ENCODE data around the gene N4BP2L1. TPM values are rescaled to one million over a fixed set of nuclear protein-coding genes. Genes with fewer than 3 reads are reported as not detected.

The N4BP2L1 gene
- total RNA-seq, 1 donor from 2014 or later: 10.2 TPM

DNA sequence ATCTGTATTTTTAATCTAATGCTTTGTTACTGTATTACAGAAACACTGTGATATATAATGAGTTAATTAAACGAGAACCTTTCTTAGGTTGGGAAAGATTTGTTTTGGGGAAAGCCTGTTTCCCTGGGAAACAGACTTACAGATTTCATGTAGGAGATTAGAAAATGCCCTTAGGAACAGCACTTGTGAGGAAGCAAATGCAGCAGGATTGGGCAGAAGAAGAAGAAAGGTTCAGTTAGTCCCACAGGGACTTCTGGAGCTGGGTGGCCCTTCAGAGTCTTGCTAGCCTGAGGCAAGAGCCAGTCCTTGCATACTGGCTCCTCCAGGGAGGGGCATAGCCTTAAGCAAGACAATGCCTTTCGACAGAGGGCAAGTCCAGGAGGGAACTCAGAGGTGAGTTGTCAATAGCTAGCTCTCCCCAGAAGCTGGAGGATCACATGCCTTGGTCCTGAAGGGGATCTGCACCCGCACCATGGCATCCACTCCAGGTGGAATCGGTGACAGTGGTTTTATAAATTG is 36.8 kb downstream of the N4BP2L1 start:
- H3K27me3 Mint-ChIP-seq (ENCODE audit: unreplicated experiment): no peaks in the 10 kb centered on the region
- DNase-seq (ENCODE audit: extremely low spot score, unreplicated experiment): no peak
- H3K36me3 Mint-ChIP-seq (ENCODE audit: unreplicated experiment): no peaks in the 10 kb centered on the region
- TF ChIP-seq, protein P1, sequence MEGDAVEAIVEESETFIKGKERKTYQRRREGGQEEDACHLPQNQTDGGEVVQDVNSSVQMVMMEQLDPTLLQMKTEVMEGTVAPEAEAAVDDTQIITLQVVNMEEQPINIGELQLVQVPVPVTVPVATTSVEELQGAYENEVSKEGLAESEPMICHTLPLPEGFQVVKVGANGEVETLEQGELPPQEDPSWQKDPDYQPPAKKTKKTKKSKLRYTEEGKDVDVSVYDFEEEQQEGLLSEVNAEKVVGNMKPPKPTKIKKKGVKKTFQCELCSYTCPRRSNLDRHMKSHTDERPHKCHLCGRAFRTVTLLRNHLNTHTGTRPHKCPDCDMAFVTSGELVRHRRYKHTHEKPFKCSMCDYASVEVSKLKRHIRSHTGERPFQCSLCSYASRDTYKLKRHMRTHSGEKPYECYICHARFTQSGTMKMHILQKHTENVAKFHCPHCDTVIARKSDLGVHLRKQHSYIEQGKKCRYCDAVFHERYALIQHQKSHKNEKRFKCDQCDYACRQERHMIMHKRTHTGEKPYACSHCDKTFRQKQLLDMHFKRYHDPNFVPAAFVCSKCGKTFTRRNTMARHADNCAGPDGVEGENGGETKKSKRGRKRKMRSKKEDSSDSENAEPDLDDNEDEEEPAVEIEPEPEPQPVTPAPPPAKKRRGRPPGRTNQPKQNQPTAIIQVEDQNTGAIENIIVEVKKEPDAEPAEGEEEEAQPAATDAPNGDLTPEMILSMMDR (IDR thresholded peaks at IDR 0.05): no peak
- no peak overlapping the region for H3K27ac Mint-ChIP-seq (ENCODE audit: unreplicated experiment)
- H3K4me3 Mint-ChIP-seq (ENCODE audit: unreplicated experiment): no peak overlapping the region
- H3K9me3 Mint-ChIP-seq (ENCODE audit: unreplicated experiment): no peaks in the 10 kb centered on the region
- no peaks in the 10 kb centered on the region for H3K4me1 Mint-ChIP-seq (ENCODE audit: unreplicated experiment)

DNA sequence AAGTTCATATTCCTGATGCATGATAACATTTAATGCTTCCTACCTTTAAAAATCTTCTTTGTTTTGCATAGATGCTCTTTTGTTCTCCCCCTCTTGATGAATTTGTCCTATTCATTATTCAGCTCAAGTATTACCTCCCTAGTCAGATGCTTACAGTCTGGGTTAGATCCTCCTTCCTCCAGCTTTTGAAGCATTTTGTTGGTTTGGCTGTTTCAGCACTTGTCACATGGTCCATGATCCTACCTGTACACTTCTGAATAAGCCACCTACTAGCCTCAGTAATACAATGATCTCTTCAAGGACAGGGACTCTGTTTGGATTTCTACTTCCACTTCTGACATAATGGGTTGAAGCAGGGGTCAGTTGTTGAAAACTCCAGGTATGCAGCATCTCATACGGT is 37.4 kb downstream of the N4BP2L1 start:
- no peak for DNase-seq (ENCODE audit: extremely low spot score, unreplicated experiment)
- no peak overlapping the region for H3K4me3 Mint-ChIP-seq (ENCODE audit: unreplicated experiment)
- no peaks in the 10 kb centered on the region for H3K36me3 Mint-ChIP-seq (ENCODE audit: unreplicated experiment)
- TF ChIP-seq, protein P1 (IDR thresholded peaks at IDR 0.05): no peak
- no peak overlapping the region for H3K27ac Mint-ChIP-seq (ENCODE audit: unreplicated experiment)
- no peaks in the 10 kb centered on the region for H3K9me3 Mint-ChIP-seq (ENCODE audit: unreplicated experiment)
- H3K27me3 Mint-ChIP-seq (ENCODE audit: unreplicated experiment): no peaks in the 10 kb centered on the region
- H3K4me1 Mint-ChIP-seq (ENCODE audit: unreplicated experiment): no peaks in the 10 kb centered on the region

- Mint-ChIP-seq H3K4me1 (ENCODE audit: unreplicated experiment) (no peaks in the 10 kb centered on the region), H3K36me3 (ENCODE audit: unreplicated experiment) (no peaks in the 10 kb centered on the region), H3K27ac (ENCODE audit: unreplicated experiment) (no peak overlapping the region), H3K9me3 (ENCODE audit: unreplicated experiment) (no peaks in the 10 kb centered on the region), H3K4me3 (ENCODE audit: unreplicated experiment) (no peak overlapping the region), H3K27me3 (ENCODE audit: unreplicated experiment) (no peaks in the 10 kb centered on the region)
- TF ChIP-seq, protein P1 (IDR thresholded peaks at IDR 0.05): no peak
- DNase-seq (ENCODE audit: extremely low spot score, unreplicated experiment): no peak
Observed at GRCh38 chr13:32390048-32390447, 37.9 kb downstream of the N4BP2L1 start.

GRCh38 chr13:32385410-32385809 is 42.5 kb downstream of the N4BP2L1 start:
- H3K9me3 Mint-ChIP-seq (ENCODE audit: unreplicated experiment): no peaks in the 10 kb centered on the region
- TF ChIP-seq, protein P1 (IDR thresholded peaks at IDR 0.05): no peak
- H3K4me1 Mint-ChIP-seq (ENCODE audit: unreplicated experiment): no peaks in the 10 kb centered on the region
- no peak for DNase-seq (ENCODE audit: extremely low spot score, unreplicated experiment)
- no peaks in the 10 kb centered on the region for H3K36me3 Mint-ChIP-seq (ENCODE audit: unreplicated experiment)
- H3K27ac Mint-ChIP-seq (ENCODE audit: unreplicated experiment): no peak overlapping the region
- no peak overlapping the region for H3K4me3 Mint-ChIP-seq (ENCODE audit: unreplicated experiment)
- no peaks in the 10 kb centered on the region for H3K27me3 Mint-ChIP-seq (ENCODE audit: unreplicated experiment)

DNA sequence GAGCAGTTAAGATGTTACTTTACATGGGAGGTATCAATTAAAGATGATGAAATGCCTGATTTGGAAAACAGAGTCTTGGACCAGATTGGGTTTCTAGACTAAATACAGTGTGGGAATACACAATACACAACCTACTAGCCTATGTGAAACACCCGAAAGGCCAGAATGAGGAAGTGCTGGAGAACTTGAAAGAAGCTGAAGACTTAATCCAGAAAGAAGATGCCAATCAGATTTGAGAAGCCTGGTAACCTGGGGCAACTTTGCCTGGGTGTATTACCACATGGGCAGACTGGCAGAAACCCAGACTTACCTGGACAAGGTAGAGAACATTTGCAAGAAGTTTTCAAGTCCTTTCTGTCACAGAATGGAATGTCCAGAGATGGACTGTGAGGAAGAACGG is 43.2 kb downstream of the N4BP2L1 start:
- TF ChIP-seq, protein P1 (IDR thresholded peaks at IDR 0.05): no peak
- Mint-ChIP-seq H3K4me1 (ENCODE audit: unreplicated experiment) (no peaks in the 10 kb centered on the region), H3K27me3 (ENCODE audit: unreplicated experiment) (no peaks in the 10 kb centered on the region), H3K36me3 (ENCODE audit: unreplicated experiment) (no peaks in the 10 kb centered on the region), H3K9me3 (ENCODE audit: unreplicated experiment) (no peaks in the 10 kb centered on the region), H3K4me3 (ENCODE audit: unreplicated experiment) (no peak overlapping the region), H3K27ac (ENCODE audit: unreplicated experiment) (no peak overlapping the region)
- DNase-seq (ENCODE audit: extremely low spot score, unreplicated experiment): no peak
